Keratinocyte (primary cell): ENCODE measurements around the gene AFM.

Experiments
- EZH2 ChIP-seq: IDR thresholded peaks from one replicate; pipeline ENCODE4 v1.6.1; 2012; ENCODE audit warnings: inconsistent platforms, mild to moderate bottlenecking, low read length, moderate library complexity
- TF ChIP-seq, protein P1 (sequence below), 3 experiments: IDR thresholded peaks in 1 of 3; conservative IDR thresholded peaks in 1 of 3; optimal IDR thresholded peaks in 1 of 3; 2 replicates in 2 of 3; 3 replicates in 1 of 3; pipeline versions ENCODE3 to v1.5.1; 2011; ENCODE audit warnings: low read length in 3 of 3, mild to moderate bottlenecking in 3 of 3, moderate library complexity in 2 of 3, control low read depth in 1 of 3, inconsistent platforms in 1 of 3; ENCODE audit not compliant: insufficient read depth in 2 of 3; ENCODE audit errors: extremely low read depth in 1 of 3

DNA sequence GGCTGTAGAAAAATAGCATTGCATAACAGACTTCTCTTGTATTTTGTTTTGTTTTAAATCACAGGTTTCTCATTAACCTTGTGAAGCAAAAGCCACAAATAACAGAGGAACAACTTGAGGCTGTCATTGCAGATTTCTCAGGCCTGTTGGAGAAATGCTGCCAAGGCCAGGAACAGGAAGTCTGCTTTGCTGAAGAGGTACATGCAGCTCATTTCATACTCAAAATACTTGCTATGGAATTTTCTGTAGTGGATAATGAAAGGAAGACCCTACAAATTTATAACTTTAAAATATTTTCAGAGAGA lies 27.9 kb upstream of the AFM start:
- TF ChIP-seq, protein P1, sequence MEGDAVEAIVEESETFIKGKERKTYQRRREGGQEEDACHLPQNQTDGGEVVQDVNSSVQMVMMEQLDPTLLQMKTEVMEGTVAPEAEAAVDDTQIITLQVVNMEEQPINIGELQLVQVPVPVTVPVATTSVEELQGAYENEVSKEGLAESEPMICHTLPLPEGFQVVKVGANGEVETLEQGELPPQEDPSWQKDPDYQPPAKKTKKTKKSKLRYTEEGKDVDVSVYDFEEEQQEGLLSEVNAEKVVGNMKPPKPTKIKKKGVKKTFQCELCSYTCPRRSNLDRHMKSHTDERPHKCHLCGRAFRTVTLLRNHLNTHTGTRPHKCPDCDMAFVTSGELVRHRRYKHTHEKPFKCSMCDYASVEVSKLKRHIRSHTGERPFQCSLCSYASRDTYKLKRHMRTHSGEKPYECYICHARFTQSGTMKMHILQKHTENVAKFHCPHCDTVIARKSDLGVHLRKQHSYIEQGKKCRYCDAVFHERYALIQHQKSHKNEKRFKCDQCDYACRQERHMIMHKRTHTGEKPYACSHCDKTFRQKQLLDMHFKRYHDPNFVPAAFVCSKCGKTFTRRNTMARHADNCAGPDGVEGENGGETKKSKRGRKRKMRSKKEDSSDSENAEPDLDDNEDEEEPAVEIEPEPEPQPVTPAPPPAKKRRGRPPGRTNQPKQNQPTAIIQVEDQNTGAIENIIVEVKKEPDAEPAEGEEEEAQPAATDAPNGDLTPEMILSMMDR (optimal IDR thresholded peaks at IDR 0.05 in 1 of 3, IDR thresholded peaks at IDR 0.05 in 1 of 3, conservative IDR thresholded peaks at IDR 0.05 in 1 of 3; ENCODE audit: extremely low read depth in 1 of 3, insufficient read depth in 2 of 3, low read length in 3 of 3): no peak
- no peak for TF ChIP-seq EZH2
